ENCODE data around the gene MFSD12.
"Not testable (repeated sequence)": the region's sequence is repeated elsewhere in the genome, so short reads cannot be mapped to it uniquely, and the experiment has no call there.

Gene MFSD12

GRCh38 chr19:3586707-3587346 is 29.4 kb upstream of the MFSD12 start:
- peak; percentile 52 for ATAC-seq
- no peak for TF ChIP-seq ESRRG (CRISPR knock-in tag; IDR thresholded peaks at IDR 0.05)
- no peak for TF ChIP-seq BACH2 (CRISPR knock-in tag; IDR thresholded peaks at IDR 0.05; ENCODE audit: borderline replicate concordance)
- TF ChIP-seq, protein P1, sequence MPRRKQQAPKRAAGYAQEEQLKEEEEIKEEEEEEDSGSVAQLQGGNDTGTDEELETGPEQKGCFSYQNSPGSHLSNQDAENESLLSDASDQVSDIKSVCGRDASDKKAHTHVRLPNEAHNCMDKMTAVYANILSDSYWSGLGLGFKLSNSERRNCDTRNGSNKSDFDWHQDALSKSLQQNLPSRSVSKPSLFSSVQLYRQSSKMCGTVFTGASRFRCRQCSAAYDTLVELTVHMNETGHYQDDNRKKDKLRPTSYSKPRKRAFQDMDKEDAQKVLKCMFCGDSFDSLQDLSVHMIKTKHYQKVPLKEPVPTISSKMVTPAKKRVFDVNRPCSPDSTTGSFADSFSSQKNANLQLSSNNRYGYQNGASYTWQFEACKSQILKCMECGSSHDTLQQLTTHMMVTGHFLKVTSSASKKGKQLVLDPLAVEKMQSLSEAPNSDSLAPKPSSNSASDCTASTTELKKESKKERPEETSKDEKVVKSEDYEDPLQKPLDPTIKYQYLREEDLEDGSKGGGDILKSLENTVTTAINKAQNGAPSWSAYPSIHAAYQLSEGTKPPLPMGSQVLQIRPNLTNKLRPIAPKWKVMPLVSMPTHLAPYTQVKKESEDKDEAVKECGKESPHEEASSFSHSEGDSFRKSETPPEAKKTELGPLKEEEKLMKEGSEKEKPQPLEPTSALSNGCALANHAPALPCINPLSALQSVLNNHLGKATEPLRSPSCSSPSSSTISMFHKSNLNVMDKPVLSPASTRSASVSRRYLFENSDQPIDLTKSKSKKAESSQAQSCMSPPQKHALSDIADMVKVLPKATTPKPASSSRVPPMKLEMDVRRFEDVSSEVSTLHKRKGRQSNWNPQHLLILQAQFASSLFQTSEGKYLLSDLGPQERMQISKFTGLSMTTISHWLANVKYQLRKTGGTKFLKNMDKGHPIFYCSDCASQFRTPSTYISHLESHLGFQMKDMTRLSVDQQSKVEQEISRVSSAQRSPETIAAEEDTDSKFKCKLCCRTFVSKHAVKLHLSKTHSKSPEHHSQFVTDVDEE (CRISPR knock-in tag; IDR thresholded peaks at IDR 0.05) = no peak
- TF ChIP-seq, protein P2, sequence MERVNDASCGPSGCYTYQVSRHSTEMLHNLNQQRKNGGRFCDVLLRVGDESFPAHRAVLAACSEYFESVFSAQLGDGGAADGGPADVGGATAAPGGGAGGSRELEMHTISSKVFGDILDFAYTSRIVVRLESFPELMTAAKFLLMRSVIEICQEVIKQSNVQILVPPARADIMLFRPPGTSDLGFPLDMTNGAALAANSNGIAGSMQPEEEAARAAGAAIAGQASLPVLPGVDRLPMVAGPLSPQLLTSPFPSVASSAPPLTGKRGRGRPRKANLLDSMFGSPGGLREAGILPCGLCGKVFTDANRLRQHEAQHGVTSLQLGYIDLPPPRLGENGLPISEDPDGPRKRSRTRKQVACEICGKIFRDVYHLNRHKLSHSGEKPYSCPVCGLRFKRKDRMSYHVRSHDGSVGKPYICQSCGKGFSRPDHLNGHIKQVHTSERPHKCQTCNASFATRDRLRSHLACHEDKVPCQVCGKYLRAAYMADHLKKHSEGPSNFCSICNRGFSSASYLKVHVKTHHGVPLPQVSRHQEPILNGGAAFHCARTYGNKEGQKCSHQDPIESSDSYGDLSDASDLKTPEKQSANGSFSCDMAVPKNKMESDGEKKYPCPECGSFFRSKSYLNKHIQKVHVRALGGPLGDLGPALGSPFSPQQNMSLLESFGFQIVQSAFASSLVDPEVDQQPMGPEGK (CRISPR knock-in tag; IDR thresholded peaks at IDR 0.05; ENCODE audit: borderline replicate concordance) = no peak
- no peak for TF ChIP-seq ARNTL (CRISPR knock-in tag; IDR thresholded peaks at IDR 0.05; ENCODE audit: borderline replicate concordance, low read depth)
- no peak for TF ChIP-seq GLIS3 (CRISPR knock-in tag; IDR thresholded peaks at IDR 0.05)
- TF ChIP-seq SNAI2 (CRISPR knock-in tag; IDR thresholded peaks at IDR 0.05) = no peak
- no peak for TF ChIP-seq ZFP3 (CRISPR knock-in tag; IDR thresholded peaks at IDR 0.05)
- no peak for TF ChIP-seq ZNF565 (CRISPR knock-in tag; conservative IDR thresholded peaks at IDR 0.05; ENCODE audit: low read depth)
- no peak for TF ChIP-seq ZNF70 (CRISPR knock-in tag; IDR thresholded peaks at IDR 0.05)
- no peak for TF ChIP-seq CREB5 (CRISPR knock-in tag; IDR thresholded peaks at IDR 0.05; ENCODE audit: low read depth)
- no peak for TF ChIP-seq OSR1 (CRISPR knock-in tag; IDR thresholded peaks at IDR 0.05)
- no peak for TF ChIP-seq TCF4 (CRISPR knock-in tag; IDR thresholded peaks at IDR 0.05; ENCODE audit: borderline replicate concordance)
- TF ChIP-seq, protein P3, sequence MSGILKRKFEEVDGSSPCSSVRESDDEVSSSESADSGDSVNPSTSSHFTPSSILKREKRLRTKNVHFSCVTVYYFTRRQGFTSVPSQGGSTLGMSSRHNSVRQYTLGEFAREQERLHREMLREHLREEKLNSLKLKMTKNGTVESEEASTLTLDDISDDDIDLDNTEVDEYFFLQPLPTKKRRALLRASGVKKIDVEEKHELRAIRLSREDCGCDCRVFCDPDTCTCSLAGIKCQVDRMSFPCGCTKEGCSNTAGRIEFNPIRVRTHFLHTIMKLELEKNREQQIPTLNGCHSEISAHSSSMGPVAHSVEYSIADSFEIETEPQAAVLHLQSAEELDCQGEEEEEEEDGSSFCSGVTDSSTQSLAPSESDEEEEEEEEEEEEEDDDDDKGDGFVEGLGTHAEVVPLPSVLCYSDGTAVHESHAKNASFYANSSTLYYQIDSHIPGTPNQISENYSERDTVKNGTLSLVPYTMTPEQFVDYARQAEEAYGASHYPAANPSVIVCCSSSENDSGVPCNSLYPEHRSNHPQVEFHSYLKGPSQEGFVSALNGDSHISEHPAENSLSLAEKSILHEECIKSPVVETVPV (CRISPR knock-in tag; IDR thresholded peaks at IDR 0.05) = no peak
- no peak for TF ChIP-seq TOX (CRISPR knock-in tag; IDR thresholded peaks at IDR 0.05; ENCODE audit: borderline replicate concordance)
- TF ChIP-seq ZC3H10 (CRISPR knock-in tag; IDR thresholded peaks at IDR 0.05) = no peak
- no peak for TF ChIP-seq ZFP30 (CRISPR knock-in tag; IDR thresholded peaks at IDR 0.05)
- TF ChIP-seq ZNF8 (CRISPR knock-in tag; IDR thresholded peaks at IDR 0.05) = no peak
- no peak for TF ChIP-seq CSDC2 (CRISPR knock-in tag; IDR thresholded peaks at IDR 0.05)

GRCh38 chr19:3586127-3586626 is 28.8 kb upstream of the MFSD12 start:
- TF ChIP-seq ZNF565 (CRISPR knock-in tag; conservative IDR thresholded peaks at IDR 0.05; ENCODE audit: low read depth) = no peak
- peak; percentile 49 for ATAC-seq

DNA sequence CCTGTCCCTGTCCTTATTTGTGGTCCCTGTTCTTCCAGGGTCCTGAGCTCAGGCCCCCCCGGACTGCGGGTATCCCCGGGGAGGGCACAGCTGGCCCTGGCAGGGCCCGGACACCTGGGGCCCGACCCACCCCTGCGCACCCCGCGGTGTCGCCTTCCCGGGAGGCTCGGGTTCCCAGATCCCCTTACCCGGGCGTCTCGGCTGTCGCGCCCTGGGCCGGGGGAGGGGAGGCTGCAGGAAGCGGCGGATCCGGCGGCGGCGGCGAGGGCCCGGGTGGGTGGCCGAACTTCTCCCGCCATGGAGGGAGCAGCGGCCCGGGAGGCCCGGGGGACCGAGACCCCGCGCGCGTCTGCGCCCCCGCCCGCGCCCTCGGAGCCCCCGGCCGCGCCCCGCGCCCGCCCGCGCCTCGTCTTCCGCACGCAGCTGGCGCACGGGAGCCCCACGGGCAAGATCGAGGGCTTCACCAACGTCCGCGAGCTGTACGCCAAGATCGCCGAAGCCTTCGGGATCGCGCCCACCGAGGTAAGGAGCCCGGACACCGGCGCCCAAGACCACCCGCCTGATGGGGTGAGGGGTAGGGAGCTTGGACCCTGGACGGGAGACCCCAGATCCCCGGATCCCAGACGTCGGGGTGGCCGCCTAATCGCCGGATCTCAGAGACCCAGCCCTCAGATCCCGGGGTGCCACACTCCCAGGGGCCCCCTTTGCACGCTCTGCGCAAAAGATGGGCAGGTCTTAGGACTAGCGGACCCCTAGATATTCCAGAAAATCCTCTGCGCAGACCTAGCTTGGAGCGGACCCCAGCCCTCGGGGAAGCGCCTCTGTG is 28.1 kb upstream of the MFSD12 start, which contains the start of gene GIPC3:
GIPC3 (plus strand) TSS at position 178 of the 826 bp plus-strand sequence; CDS start at position 298, 120 bp downstream.
- TF ChIP-seq, protein P2 (CRISPR knock-in tag; IDR thresholded peaks at IDR 0.05; ENCODE audit: borderline replicate concordance) = no peak
- no peak for TF ChIP-seq PPARA (CRISPR knock-in tag; IDR thresholded peaks at IDR 0.05; ENCODE audit: borderline replicate concordance)
- ATAC-seq = no peak

- ATAC-seq = not testable (repeated sequence)
These were observed 26.8 kb upstream of the MFSD12 start for GRCh38 chr19:3584036-3584802.

DNA sequence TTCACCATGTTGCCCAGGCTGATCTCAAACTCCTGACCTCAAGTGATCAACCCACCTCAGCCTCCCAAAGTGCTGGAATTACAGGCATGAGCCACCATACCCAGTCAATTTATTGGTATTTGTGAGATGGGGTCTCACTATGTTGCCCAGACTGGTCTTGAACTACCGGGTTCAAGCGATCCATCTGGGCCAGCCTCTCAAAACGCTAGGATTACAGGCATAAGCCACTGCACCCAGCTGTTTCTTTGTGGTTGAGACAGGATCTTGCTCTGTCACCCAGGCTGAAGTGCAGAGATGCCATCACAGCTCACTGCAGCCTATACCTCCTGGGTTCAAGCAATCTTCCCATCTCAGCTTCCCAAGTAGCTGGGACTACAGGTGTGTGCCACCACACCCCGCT is 24.4 kb upstream of the MFSD12 start:
- not testable (repeated sequence) for ATAC-seq

All from SK-N-SH treated with all-trans-retinoic acid at 6 μM for 48 hours (cell line).